CD14-positive monocyte (primary cell): ENCODE measurements around the gene EPHB2. TPM values are rescaled to one million over a fixed set of nuclear protein-coding genes. Genes with fewer than 3 reads are reported as not detected.

ENCODE experiments used
- DNase-seq, 3 donors: peaks; one replicate each; pipeline ENCODE4 v3.0.0-alpha.2; 2011 to 2022
- H2AFZ ChIP-seq: 2 replicates; pipeline ENCODE4 v1.6.0; 2012; ENCODE audit warnings: mild to moderate bottlenecking, low read depth, low read length, inconsistent platforms; ENCODE audit not compliant: insufficient read depth, poor library complexity, severe bottlenecking
- H3K27ac ChIP-seq, 2 donors: 1 replicate in 1 of 2; 2 replicates in 1 of 2; pipeline ENCODE4 v1.5.1; 2012 to 2013; ENCODE audit warnings: low read length in 2 of 2, control low read depth in 1 of 2, inconsistent platforms in 1 of 2, low read depth in 1 of 2, mild to moderate bottlenecking in 1 of 2
- H3K27me3 ChIP-seq, 2 donors: one replicate each; pipeline versions ENCODE4 v1.6.0 to v1.6.1; 2011 to 2013; ENCODE audit warnings: low read length in 2 of 2; ENCODE audit not compliant: control insufficient read depth in 2 of 2, insufficient read depth in 2 of 2
- H3K36me3 ChIP-seq, 2 donors: replicated peaks in 1 of 2; 1 replicate in 1 of 2; 2 replicates in 1 of 2; pipeline versions ENCODE4 v1.5.1 to v1.6.1; 2012 to 2013; ENCODE audit warnings: low read length in 2 of 2, control low read depth in 1 of 2, inconsistent platforms in 1 of 2, mild to moderate bottlenecking in 1 of 2; ENCODE audit not compliant: insufficient read depth in 2 of 2, control insufficient read depth in 1 of 2
- H3K4me1 ChIP-seq, 2 donors: 1 replicate in 1 of 2; 2 replicates in 1 of 2; pipeline versions ENCODE4 v1.5.1 to v1.6.1; 2012 to 2013; ENCODE audit warnings: low read length in 2 of 2, control low read depth in 1 of 2, inconsistent platforms in 1 of 2, mild to moderate bottlenecking in 1 of 2, moderate library complexity in 1 of 2; ENCODE audit not compliant: insufficient read depth in 2 of 2, control insufficient read depth in 1 of 2
- H3K4me2 ChIP-seq: replicated peaks from 2 replicates; pipeline ENCODE3; 2012; ENCODE audit warnings: low read length, moderate library complexity, mild to moderate bottlenecking; ENCODE audit not compliant: poor library complexity, severe bottlenecking; ENCODE audit errors: extremely low read depth
- H3K4me3 ChIP-seq, 3 experiments: fragments of 200-600 bp in 1 of 3; sonication (generic) in 1 of 3; replicated peaks in 1 of 3; 1 replicate in 2 of 3; 2 replicates in 1 of 3; pipeline ENCODE4 v1.5.1; 2011 to 2013; ENCODE audit warnings: low read length in 3 of 3, mild to moderate bottlenecking in 3 of 3, control low read depth in 2 of 3, low read depth in 2 of 3, inconsistent platforms in 1 of 3, moderate library complexity in 1 of 3
- H3K79me2 ChIP-seq: 2 replicates; pipeline ENCODE4 v1.6.0; 2012; ENCODE audit warnings: mild to moderate bottlenecking, control low read depth, inconsistent platforms, low read length, moderate library complexity; ENCODE audit not compliant: insufficient read depth
- H3K9ac ChIP-seq: 2 replicates; pipeline ENCODE4 v1.6.0; 2017; ENCODE audit warnings: low read length, mild to moderate bottlenecking; ENCODE audit not compliant: insufficient read depth, poor library complexity, severe bottlenecking
- H3K9me3 ChIP-seq, 2 donors: replicated peaks in 1 of 2; 1 replicate in 1 of 2; 2 replicates in 1 of 2; pipeline versions ENCODE4 v1.5.1 to v1.6.1; 2012 to 2013; ENCODE audit warnings: low read length in 2 of 2, control low read depth in 1 of 2; ENCODE audit not compliant: control insufficient read depth in 1 of 2, insufficient read depth in 1 of 2
- H4K20me1 ChIP-seq: 2 replicates; pipeline ENCODE4 v1.6.0; 2012; ENCODE audit warnings: mild to moderate bottlenecking, low read length, control low read depth, moderate library complexity; ENCODE audit not compliant: insufficient read depth
- H3K27ac Mint-ChIP-seq, 7 donors: one replicate each; pipeline ENCODE4 v1.8.0; 2020; ENCODE audit warnings: mild to moderate bottlenecking in 7 of 7, mixed read lengths in 7 of 7, moderate library complexity in 6 of 7, inconsistent platforms in 2 of 7
- H3K27me3 Mint-ChIP-seq, 3 donors: one replicate each; pipeline ENCODE4 v1.8.0; 2021 to 2022; ENCODE audit warnings: low read depth in 3 of 3, mild to moderate bottlenecking in 3 of 3, mixed read lengths in 3 of 3, moderate library complexity in 3 of 3, inconsistent platforms in 1 of 3
- H3K36me3 Mint-ChIP-seq, 2 donors: one replicate each; pipeline ENCODE4 v1.8.0; 2020; ENCODE audit warnings: mixed read lengths in 2 of 2, inconsistent platforms in 1 of 2, mild to moderate bottlenecking in 1 of 2
- H3K4me1 Mint-ChIP-seq: one replicate; pipeline ENCODE4 v1.8.0; 2020; ENCODE audit warnings: mild to moderate bottlenecking, mixed read lengths
- H3K4me3 Mint-ChIP-seq, 2 donors: one replicate each; pipeline ENCODE4 v1.8.0; 2020; ENCODE audit warnings: mild to moderate bottlenecking in 2 of 2, mixed read lengths in 2 of 2, moderate library complexity in 1 of 2
- H3K9me3 Mint-ChIP-seq, 7 donors: one replicate each; pipeline ENCODE4 v1.8.0; 2020 to 2022; ENCODE audit warnings: mixed read lengths in 7 of 7, mild to moderate bottlenecking in 6 of 7, moderate library complexity in 6 of 7, inconsistent platforms in 2 of 7
- CTCF ChIP-seq: fragments of 200-600 bp; IDR thresholded peaks from one replicate; pipeline ENCODE4 v1.8.0; 2022; ENCODE audit warnings: antibody characterized with exemption, mild to moderate bottlenecking
- WGBS: methylation state at CpG from one replicate; pipeline ENCODE4 v1.1.5; 2013; ENCODE audit warnings: missing lambda C conversion rate; ENCODE audit not compliant: insufficient coverage; 5-methylcytosine and 5-hydroxymethylcytosine counted together
- intact Hi-C, 2 donors: fragments of 100-400 bp; cut with micrococcal nuclease; formaldehyde crosslinking; loops; one replicate each; pipeline versions ENCODE4 v1.15.0 to v1.15.1; 2023
- polyA plus RNA-seq, 3 donors: library from polyadenylated mRNA; depleted of rRNA in 1 of 3; unstranded in 2 of 3; stranded (reverse) in 1 of 3; fragments of 300-500 nt in 2 of 3; fragments of >200 nt in 1 of 3; fragmentation: Illumina TruSeq in 2 of 3; gene quantifications; 1 replicate in 2 of 3; 2 replicates in 1 of 3; pipeline ENCODE4 v1.2.3, GENCODE V29; 2012 to 2021

EPHB2 gene
- polyA plus RNA-seq, 3 donors: 2.9 to 5.6 (median 3.4) TPM

- peak in 2 of 3 donors; percentile 17 to 27 for DNase-seq
- Mint-ChIP-seq H3K27ac (peak overlapping the region in 1 of 7 donors; percentile 56), H3K36me3 (peaks cover 2 to 4% of the 10 kb centered on the region in 2 donors), H3K9me3 (peaks cover 0 to 6% (median 0%) of the 10 kb centered on the region in 7 donors), H3K4me3 (peak overlapping the region in 1 of 2 donors; percentile 42), H3K27me3 (peaks cover 38 to 53% (median 42%) of the 10 kb centered on the region in 3 donors), H3K4me1 (peaks cover 10% of the 10 kb centered on the region)
- H3K4me3 ChIP-seq: no peak overlapping the region
- H2AFZ ChIP-seq: no peak overlapping the region
- H3K4me1 ChIP-seq: peaks cover 8 to 20% of the 10 kb centered on the region in 2 donors
- H3K79me2 ChIP-seq: no peaks in the 10 kb centered on the region
- WGBS: 38% methylated on average over 8 of the region's 11 CpGs
- no peak overlapping the region for H3K4me2 ChIP-seq
- peaks cover 14% of the 10 kb centered on the region for H4K20me1 ChIP-seq
- H3K27me3 ChIP-seq: peaks cover 8 to 34% of the 10 kb centered on the region in 2 donors
- no peak overlapping the region for H3K9ac ChIP-seq
- peaks cover 0 to 3% of the 10 kb centered on the region in 2 donors for H3K9me3 ChIP-seq
- intact Hi-C loops: no loop called here
- H3K27ac ChIP-seq: no peak overlapping the region
- no peaks in the 10 kb centered on the region for H3K36me3 ChIP-seq
- TF ChIP-seq CTCF: no peak
Measured at GRCh38 chr1:22717037-22717760, 6.6 kb downstream of the EPHB2 start.

- H3K4me1 ChIP-seq: peaks cover 8 to 11% of the 10 kb centered on the region in 2 donors
- H3K36me3 ChIP-seq: no peaks in the 10 kb centered on the region
- TF ChIP-seq CTCF: no peak
- H3K27me3 ChIP-seq: peaks cover 3 to 13% of the 10 kb centered on the region in 2 donors
- no peak overlapping the region for H3K27ac ChIP-seq
- Mint-ChIP-seq H3K4me1 (peaks cover 9% of the 10 kb centered on the region), H3K36me3 (no peaks in the 10 kb centered on the region), H3K9me3 (peaks cover 0 to 2% (median 0%) of the 10 kb centered on the region in 7 donors), H3K27ac (peak overlapping the region in 1 of 7 donors; percentile 53), H3K27me3 (peaks cover 23 to 33% (median 25%) of the 10 kb centered on the region in 3 donors), H3K4me3 (no peak overlapping the region)
- DNase-seq: no peak
- H3K4me3 ChIP-seq: no peak overlapping the region
- H3K9me3 ChIP-seq: no peaks in the 10 kb centered on the region
- intact Hi-C loops: no loop called here
- no peak overlapping the region for H3K4me2 ChIP-seq
- WGBS: 81% methylated on average over 8 of the region's 10 CpGs
- no peak overlapping the region for H2AFZ ChIP-seq
- H4K20me1 ChIP-seq: no peaks in the 10 kb centered on the region
- no peaks in the 10 kb centered on the region for H3K79me2 ChIP-seq
- H3K9ac ChIP-seq: no peak overlapping the region
Measured at GRCh38 chr1:22721122-22721873, 10.7 kb downstream of the EPHB2 start.
